H9 (cell line): ENCODE measurements around the gene DCLRE1B. TPM values are rescaled to one million over a fixed set of nuclear protein-coding genes. Genes with fewer than 3 reads are reported as not detected.

ENCODE experiments used
- DNase-seq: peaks from one replicate; pipeline ENCODE4 v3.0.0-alpha.2; 2017
- H2AFZ ChIP-seq: one replicate; pipeline ENCODE4 v1.6.1; 2013; ENCODE audit warnings: mild to moderate bottlenecking, low read length, control low read depth, moderate library complexity
- H2AK5ac ChIP-seq: 2 replicates; pipeline ENCODE4 v1.6.1; 2013; ENCODE audit warnings: low read length, control low read depth, mixed read lengths; ENCODE audit not compliant: insufficient read length
- H2BK120ac ChIP-seq: one replicate; pipeline ENCODE4 v1.6.1; 2013; ENCODE audit warnings: low read depth, mild to moderate bottlenecking, low read length, control low read depth, inconsistent platforms; ENCODE audit not compliant: poor library complexity, severe bottlenecking
- H2BK12ac ChIP-seq: 2 replicates; pipeline ENCODE4 v1.6.1; 2013; ENCODE audit warnings: low read length, control low read depth, mixed read lengths, low read depth; ENCODE audit not compliant: insufficient read length
- H2BK15ac ChIP-seq: 2 replicates; pipeline ENCODE4 v1.6.1; 2013; ENCODE audit warnings: low read depth, low read length, control low read depth
- H2BK20ac ChIP-seq: one replicate; pipeline ENCODE4 v1.6.1; 2013; ENCODE audit warnings: low read depth, mild to moderate bottlenecking, low read length, control low read depth, inconsistent platforms; ENCODE audit not compliant: poor library complexity, severe bottlenecking
- H2BK5ac ChIP-seq: 2 replicates; pipeline ENCODE4 v1.6.1; 2013; ENCODE audit warnings: low read length, control low read depth, mixed read lengths; ENCODE audit not compliant: insufficient read length
- H3K14ac ChIP-seq: 2 replicates; pipeline ENCODE4 v1.6.1; 2013; ENCODE audit warnings: low read length, control low read depth; ENCODE audit not compliant: insufficient read depth
- H3K18ac ChIP-seq: 2 replicates; pipeline ENCODE4 v1.6.1; 2013; ENCODE audit warnings: low read depth, mild to moderate bottlenecking, mixed read lengths, low read length, control low read depth; ENCODE audit not compliant: insufficient read length
- H3K23ac ChIP-seq: 2 replicates; pipeline ENCODE4 v1.6.1; 2013; ENCODE audit warnings: low read length, control low read depth, mixed read lengths, low read depth; ENCODE audit not compliant: insufficient read length
- H3K23me2 ChIP-seq: 2 replicates; pipeline ENCODE4 v1.6.1; 2013; ENCODE audit warnings: low read depth, mild to moderate bottlenecking, mixed read lengths, low read length, control low read depth; ENCODE audit not compliant: insufficient read length, poor library complexity, severe bottlenecking
- H3K27ac ChIP-seq: 2 replicates; pipeline ENCODE4 v1.5.1; 2013; ENCODE audit warnings: low read length, control low read depth, mixed read lengths, low read depth; ENCODE audit not compliant: insufficient read length
- H3K27me3 ChIP-seq: 2 replicates; pipeline ENCODE4 v1.6.1; 2013; ENCODE audit warnings: low read length, control low read depth, inconsistent platforms; ENCODE audit not compliant: insufficient read depth
- H3K4ac ChIP-seq: 2 replicates; pipeline ENCODE4 v1.6.1; 2013; ENCODE audit warnings: low read depth, mild to moderate bottlenecking, control low read depth, inconsistent platforms, low read length, moderate library complexity
- H3K4me1 ChIP-seq: 2 replicates; pipeline ENCODE4 v1.6.1; 2013; ENCODE audit warnings: low read length, control low read depth, inconsistent platforms; ENCODE audit not compliant: insufficient read depth
- H3K4me2 ChIP-seq: 2 replicates; pipeline ENCODE4 v1.6.1; 2013; ENCODE audit warnings: low read length, control low read depth, mixed read lengths; ENCODE audit not compliant: insufficient read length, insufficient read depth
- H3K56ac ChIP-seq: 2 replicates; pipeline ENCODE4 v1.6.1; 2013; ENCODE audit warnings: low read depth, mild to moderate bottlenecking, mixed read lengths, low read length, control low read depth; ENCODE audit not compliant: insufficient read length
- H3K79me1 ChIP-seq: 2 replicates; pipeline ENCODE4 v1.6.1; 2013; ENCODE audit warnings: low read depth, mild to moderate bottlenecking, moderate library complexity, low read length, control low read depth, inconsistent platforms; ENCODE audit not compliant: insufficient read depth, poor library complexity, severe bottlenecking
- H3K79me2 ChIP-seq: 2 replicates; pipeline ENCODE4 v1.6.1; 2013; ENCODE audit warnings: low read length, control low read depth, inconsistent platforms; ENCODE audit not compliant: insufficient read depth
- H3K9ac ChIP-seq: 2 replicates; pipeline ENCODE4 v1.6.1; 2013; ENCODE audit warnings: low read length, control low read depth, mixed read lengths; ENCODE audit not compliant: insufficient read length; ENCODE audit errors: extremely low read depth
- H3K9me3 ChIP-seq: one replicate; pipeline ENCODE4 v1.6.1; 2013; ENCODE audit warnings: low read depth, low read length, inconsistent platforms; ENCODE audit not compliant: control insufficient read depth
- H3T11ph ChIP-seq: one replicate; pipeline ENCODE4 v1.6.1; 2013; ENCODE audit warnings: mild to moderate bottlenecking, low read length, control low read depth, inconsistent platforms
- H4K20me1 ChIP-seq: one replicate; pipeline ENCODE4 v1.6.1; 2013; ENCODE audit not compliant: control insufficient read depth, insufficient read length, insufficient read depth
- H4K5ac ChIP-seq: 2 replicates; pipeline ENCODE4 v1.6.1; 2013; ENCODE audit warnings: low read depth, mild to moderate bottlenecking, mixed read lengths, low read length, control low read depth; ENCODE audit not compliant: insufficient read length
- H4K8ac ChIP-seq: replicated peaks from 2 replicates; pipeline ENCODE4 v1.6.1; 2013; ENCODE audit warnings: low read length, control low read depth, mixed read lengths, low read depth; ENCODE audit not compliant: insufficient read length
- H4K91ac ChIP-seq: 2 replicates; pipeline ENCODE4 v1.6.1; 2013; ENCODE audit warnings: low read depth, mild to moderate bottlenecking, moderate library complexity, mixed read lengths, low read length, control low read depth; ENCODE audit not compliant: insufficient read length
- H3K27ac Mint-ChIP-seq, 3 experiments: 2 replicates in 2 of 3; 3 replicates in 1 of 3; pipeline ENCODE4 v1.8.0; 2020 to 2021; ENCODE audit warnings: mixed read lengths in 3 of 3, mild to moderate bottlenecking in 1 of 3, moderate library complexity in 1 of 3
- H3K27me3 Mint-ChIP-seq: 2 replicates; pipeline ENCODE4 v1.8.0; 2021; ENCODE audit warnings: low read depth, mild to moderate bottlenecking, moderate library complexity, mixed read lengths
- H3K36me3 Mint-ChIP-seq, 3 experiments: 2 replicates in 2 of 3; 3 replicates in 1 of 3; pipeline ENCODE4 v1.8.0; 2020 to 2021; ENCODE audit warnings: low read depth in 3 of 3, mixed read lengths in 3 of 3; ENCODE audit not compliant: insufficient read depth in 1 of 3
- H3K4me1 Mint-ChIP-seq, 2 experiments: 2 replicates each; pipeline ENCODE4 v1.8.0; 2020; ENCODE audit warnings: mixed read lengths in 2 of 2
- H3K4me3 Mint-ChIP-seq, 2 experiments: 2 replicates in 1 of 2; 3 replicates in 1 of 2; pipeline ENCODE4 v1.8.0; 2020 to 2021; ENCODE audit warnings: mild to moderate bottlenecking in 2 of 2, mixed read lengths in 2 of 2, moderate library complexity in 1 of 2
- H3K9me3 Mint-ChIP-seq, 2 experiments: 2 replicates in 1 of 2; 3 replicates in 1 of 2; pipeline ENCODE4 v1.8.0; 2020; ENCODE audit warnings: mild to moderate bottlenecking in 2 of 2, mixed read lengths in 2 of 2, moderate library complexity in 1 of 2
- CTCF ChIP-seq: fragments of 200-600 bp; sonication (generic); conservative IDR thresholded peaks from 3 replicates; pipeline ENCODE4 v1.8.0; 2021; ENCODE audit warnings: antibody characterized with exemption, mild to moderate bottlenecking
- WGBS: extraction: QIAGEN DNeasy Blood & Tissue Kit; methylation state at CpG from one replicate; pipeline ENCODE4 v1.1.7; 2013; ENCODE audit warnings: missing lambda C conversion rate, low lambda C conversion rate, mixed read lengths; ENCODE audit not compliant: insufficient read length; ENCODE audit errors: extremely low coverage; 5-methylcytosine and 5-hydroxymethylcytosine counted together
- long read RNA-seq: library from polyadenylated mRNA; unstranded; transcript quantifications from one replicate; pipeline ENCODE4 v2.0.0, GENCODE V29; 2020
- total RNA-seq: library from RNA; stranded (reverse); gene quantifications from 2 replicates; pipeline ENCODE4 v1.2.1, GENCODE V29; 2021

DCLRE1B gene
- total RNA-seq: 12.0 and 13.4 TPM in 2 replicates
- long read RNA-seq, transcript DCLRE1B-201 (4 exons, 3,940 nt): minor isoform, 29 of 110 reads
- long read RNA-seq, transcript DCLRE1B-203 (3 exons, 1,960 nt): major isoform, 66 of 110 reads
- long read RNA-seq, partial matches to known transcripts: 6 of 110 reads
- long read RNA-seq, other reads (novel, unspliced or antisense): 7 of 110 reads

- H3K23ac ChIP-seq: no peak within 1 kb of the TSS
- no peaks in the 10 kb centered on the region for H3K27me3 ChIP-seq
- no peak within 1 kb of the TSS for H4K5ac ChIP-seq
- H3K18ac ChIP-seq: peak within 1 kb of the TSS; percentile 27
- H2BK120ac ChIP-seq: no peak within 1 kb of the TSS
- H3K23me2 ChIP-seq: peaks cover 11% of the 10 kb centered on the region
- Mint-ChIP-seq H3K36me3 (peaks cover 0 to 26% (median 19%) of the 10 kb centered on the region in 3 experiments; a peak in 5 of 7 replicates), H3K27ac (peak within 1 kb of the TSS; percentile 97 to 98 (median 98)), H3K4me3 (peak within 1 kb of the TSS; percentile 94 to 96), H3K4me1 (peaks cover 11% of the 10 kb centered on the region in 2 experiments), H3K27me3 (no peaks in the 10 kb centered on the region), H3K9me3 (no peaks in the 10 kb centered on the region)
- H3K14ac ChIP-seq: no peak within 1 kb of the TSS
- H4K20me1 ChIP-seq: no peaks in the 10 kb centered on the region
- H3T11ph ChIP-seq: no peak within 1 kb of the TSS
- no peaks in the 10 kb centered on the region for H3K4me1 ChIP-seq
- no peaks in the 10 kb centered on the region for H3K79me1 ChIP-seq
- H2AK5ac ChIP-seq: no peak within 1 kb of the TSS
- H2AFZ ChIP-seq: no peak within 1 kb of the TSS
- H2BK20ac ChIP-seq: no peak within 1 kb of the TSS
- no peak within 1 kb of the TSS for H2BK15ac ChIP-seq
- H3K56ac ChIP-seq: no peak within 1 kb of the TSS
- H3K9ac ChIP-seq: peak within 1 kb of the TSS; percentile 56
- no peaks in the 10 kb centered on the region for H3K79me2 ChIP-seq
- peak; percentile 50; the same call in 2 of the 3 replicates for TF ChIP-seq CTCF
- H3K4ac ChIP-seq: no peak within 1 kb of the TSS
- H3K4me2 ChIP-seq: peak within 1 kb of the TSS; percentile 79
- H4K91ac ChIP-seq: no peak within 1 kb of the TSS
- no peak within 1 kb of the TSS for H3K27ac ChIP-seq
- H3K9me3 ChIP-seq: no peaks in the 10 kb centered on the region
- no peak within 1 kb of the TSS for H2BK12ac ChIP-seq
- no peak within 1 kb of the TSS for H4K8ac ChIP-seq
- peak; percentile 99 for DNase-seq
- no peak within 1 kb of the TSS for H2BK5ac ChIP-seq
- WGBS: no CpG with 5 or more reads among the region's 67 CpGs
Observed at GRCh38 chr1:113904674-113905434, at the start of gene DCLRE1B, which contains the start of gene AP4B1. TSS of gene DCLRE1B (plus strand) at chr1:113905326. CDS start at chr1:113905587, 261 bp downstream. TSS of gene AP4B1 (minus strand) at chr1:113904799. CDS start at chr1:113904717, 82 bp downstream.
